NT2/D1 (cell line): ENCODE results near the gene LSM3.

Experiments
- YY1 ChIP-seq: IDR thresholded peaks from 2 replicates; pipeline ENCODE4 v1.6.1; 2011; ENCODE audit not compliant: insufficient read length, insufficient read depth
- ZNF274 ChIP-seq: IDR thresholded peaks from 2 replicates; pipeline ENCODE4 v1.6.1; 2011; ENCODE audit warnings: mild to moderate bottlenecking, low read depth, low read length

DNA sequence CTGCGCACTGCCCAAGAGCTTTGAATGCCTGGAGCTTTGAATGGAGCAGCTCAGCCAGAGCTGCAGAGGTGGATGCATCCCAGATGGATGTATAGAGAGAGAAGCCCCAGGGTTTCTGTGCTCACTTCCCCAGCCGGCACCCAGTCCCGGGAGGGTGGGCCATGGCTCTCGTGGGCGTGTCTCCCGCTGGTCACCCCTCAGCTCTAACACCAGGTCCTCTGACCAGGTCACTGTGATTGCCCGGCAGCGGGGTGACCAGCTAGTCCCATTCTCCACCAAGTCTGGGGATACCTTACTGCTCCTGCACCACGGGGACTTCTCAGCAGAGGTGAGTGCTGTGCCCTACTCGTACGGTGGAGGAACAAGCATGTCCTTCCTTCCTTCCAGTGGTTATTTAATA lies 43.0 kb upstream of the LSM3 start:
- TF ChIP-seq YY1 (no peak), ZNF274 (no peak)
